NCI-H1092 treated with DMSO at 0.1 percent for 48 hours (cell line): ENCODE data around the gene ZNF25.
"Not testable (repeated sequence)": the region's sequence is repeated elsewhere in the genome, so short reads cannot be mapped to it uniquely, and the experiment has no call there.

ENCODE experiments used
- DNase-seq: peaks from one replicate; lab custom pipeline; 2025; lab: John Stamatoyannopoulos, UW

The ZNF25 gene

GRCh38 chr10:37947526-37947925 lies 28.9 kb downstream of the ZNF25 start:
- DNase-seq = no peak

DNA sequence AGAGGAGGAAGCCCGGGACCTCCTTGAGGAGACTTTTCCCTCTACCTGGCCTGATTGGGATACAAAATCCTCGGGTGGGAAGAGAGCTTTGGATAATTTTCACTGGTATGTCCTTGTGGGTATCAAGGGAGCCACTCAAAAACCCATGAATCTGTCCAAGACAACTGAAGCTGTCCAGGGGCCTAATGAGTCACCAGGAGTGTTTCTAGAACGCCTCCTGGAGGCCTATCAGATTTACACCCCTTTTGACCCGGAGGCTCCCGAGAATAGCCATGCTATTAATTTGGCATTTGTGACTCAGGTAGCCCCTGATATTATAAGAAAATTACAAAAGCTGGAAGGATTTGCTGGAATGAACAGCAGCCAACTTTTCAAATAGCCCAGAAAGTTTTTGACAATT lies 38.6 kb downstream of the ZNF25 start:
- no peak for DNase-seq

DNA sequence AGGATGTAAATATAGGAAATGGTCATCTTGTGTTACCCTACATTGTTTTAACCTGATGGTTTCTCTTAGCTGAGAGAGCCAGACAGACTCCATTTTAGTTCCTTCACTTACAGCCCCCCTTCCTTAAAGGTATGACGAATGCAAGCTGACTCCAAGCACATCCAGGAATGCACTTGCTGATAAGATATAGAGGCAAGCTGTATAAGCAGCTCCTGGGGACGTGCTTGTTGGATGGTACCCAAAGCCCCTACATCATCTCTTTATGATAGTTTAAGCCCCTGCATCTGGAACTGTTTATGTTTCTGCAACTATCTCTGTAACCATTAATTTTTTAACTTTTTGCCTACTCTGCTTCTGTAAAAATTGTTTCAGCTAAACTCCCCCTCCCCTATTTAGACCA lies 41.7 kb downstream of the ZNF25 start:
- DNase-seq = no peak

DNA sequence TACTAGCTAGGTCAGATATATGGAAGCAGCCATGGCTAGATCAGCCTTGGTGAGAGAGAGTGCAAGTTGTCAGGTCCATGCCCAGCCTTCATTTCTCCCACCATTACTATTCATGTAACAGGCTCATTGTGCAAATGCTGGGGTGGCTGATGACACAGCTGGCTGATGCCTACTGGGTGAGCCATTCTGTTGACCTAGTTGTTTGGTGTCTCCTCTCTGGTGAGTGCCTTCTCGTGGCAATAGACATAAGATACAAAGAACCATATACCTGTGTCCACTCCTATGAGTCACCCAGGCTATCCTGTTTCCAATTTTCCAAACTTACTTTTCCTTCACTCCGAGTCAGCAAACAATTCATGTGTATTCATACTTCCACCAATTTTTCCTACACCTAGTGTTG lies 46.0 kb downstream of the ZNF25 start:
- DNase-seq = no peak

GRCh38 chr10:37908165-37908564 lies 68.3 kb downstream of the ZNF25 start:
- DNase-seq = not testable (repeated sequence)

- no peak for DNase-seq
Measured at GRCh38 chr10:37906382-37906781, 70.1 kb downstream of the ZNF25 start.
